ENCODE measurements around the gene CDK10. TPM values are rescaled to one million over a fixed set of nuclear protein-coding genes. Genes with fewer than 3 reads are reported as not detected.

The CDK10 gene
- total and polyA plus RNA-seq, 8 donors: 33.7 to 253 (median 59.4) TPM

GRCh38 chr16:89710709-89711564 is 24.4 kb downstream of the CDK10 start:
- TF ChIP-seq CTCF (IDR thresholded peaks at IDR 0.05): no peak
- FAIRE-seq (no peak), DNase-seq (peak in 1 of 6 donors; percentile 27), ATAC-seq (peak in 2 of 4 donors; percentile 1 to 7)
- Histone ChIP-seq H3K36me3 (no peaks in the 10 kb centered on the region), H3K9me3 (no peaks in the 10 kb centered on the region), H3K4me1 (peaks cover 0 to 4% (median 0%) of the 10 kb centered on the region in 3 donors), H3K27me3 (no peaks in the 10 kb centered on the region), H3K27ac (no peak overlapping the region), H3K4me3 (peak overlapping the region in 1 of 4 donors; percentile 49)
- WGBS, 2 donors: 79 to 83% methylated on average over 47 to 63 of the region's 63 CpGs
- intact Hi-C loops (cut with DNase I): loop anchor here in 1 of 3 donors (10.0 kb wide), 1 partner anchor 84 kb away; no protein-coding TSS in a partner anchor

GRCh38 chr16:89711601-89712273 is 25.2 kb downstream of the CDK10 start:
- ATAC-seq (peak; percentile 70 to 94 (median 83)), FAIRE-seq (no peak), DNase-seq (peak in 4 of 6 donors; percentile 62 to 85 (median 74))
- intact Hi-C loops (cut with DNase I): loop anchor here in 1 of 3 donors (10.0 kb wide), 1 partner anchor 83 kb away; no protein-coding TSS in a partner anchor
- H3K4me3 ChIP-seq: peak overlapping the region; percentile 21 to 49 (median 34)
- no peak for TF ChIP-seq CTCF (IDR thresholded peaks at IDR 0.05)
- H3K36me3 ChIP-seq: no peaks in the 10 kb centered on the region
- H3K27ac ChIP-seq: no peak overlapping the region
- no peaks in the 10 kb centered on the region for H3K27me3 ChIP-seq
- no peaks in the 10 kb centered on the region for H3K9me3 ChIP-seq
- WGBS, 2 donors: 6 to 7% methylated on average over 41 to 48 of the region's 48 CpGs
- H3K4me1 ChIP-seq: peaks cover 0 to 4% (median 0%) of the 10 kb centered on the region in 3 donors

- Histone ChIP-seq H3K27me3 (no peaks in the 10 kb centered on the region), H3K27ac (no peak overlapping the region), H3K4me1 (peaks cover 0 to 4% (median 0%) of the 10 kb centered on the region in 3 donors), H3K9me3 (no peaks in the 10 kb centered on the region), H3K36me3 (no peaks in the 10 kb centered on the region), H3K4me3 (peak overlapping the region; percentile 21 to 49 (median 34))
- DNase-seq (no peak), FAIRE-seq (no peak), ATAC-seq (peak in 1 of 4 donors; percentile 10)
- intact Hi-C loops (cut with DNase I): loop anchor here in 1 of 3 donors (10.0 kb wide), 1 partner anchor 82 kb away; no protein-coding TSS in a partner anchor
- TF ChIP-seq CTCF (IDR thresholded peaks at IDR 0.05): no peak
- WGBS, 2 donors: 27 to 29% methylated on average over 22 of the region's 22 CpGs
Measured at GRCh38 chr16:89712274-89712781, 25.8 kb downstream of the CDK10 start.

- H3K27ac ChIP-seq: no peak overlapping the region
- H3K4me3 ChIP-seq: no peak overlapping the region
- H3K27me3 ChIP-seq: no peaks in the 10 kb centered on the region
- peaks cover 0 to 9% (median 0%) of the 10 kb centered on the region in 3 donors for H3K4me1 ChIP-seq
- TF ChIP-seq CTCF (IDR thresholded peaks at IDR 0.05): no peak
- DNase-seq: peak in 1 of 6 donors; percentile 73
- H3K9me3 ChIP-seq: no peaks in the 10 kb centered on the region
- no peaks in the 10 kb centered on the region for H3K36me3 ChIP-seq
- ATAC-seq: no peak
- WGBS, 2 donors: 92 to 94% methylated on average over 15 of the region's 15 CpGs
- no peak for FAIRE-seq
- intact Hi-C loops (cut with DNase I): loop anchor here in 1 of 3 donors (10.0 kb wide), 1 partner anchor 78 kb away; no protein-coding TSS in a partner anchor
Measured at GRCh38 chr16:89716493-89716892, 30.0 kb downstream of the CDK10 start.
